RPMI7951 (cell line): Measurements from ENCODE around the gene RFK. TPM values are rescaled to one million over a fixed set of nuclear protein-coding genes. Genes with fewer than 3 reads are reported as not detected.

Source experiments
- DNase-seq: peaks from one replicate; pipeline ENCODE4 v3.0.0-alpha.2; 2012; ENCODE audit warnings: low read depth
- total RNA-seq: library from RNA; depleted of rRNA; stranded (reverse); fragments of >200 nt; shearing (Covaris generic); gene quantifications from 2 replicates; pipeline ENCODE4 v1.2.3, GENCODE V29; 2014

RFK gene
- total RNA-seq, 1 experiment from 2014 or later: 22.7 TPM

- no peak for DNase-seq
These were observed 18.4 kb upstream of the RFK start for GRCh38 chr9:76412638-76413037.

GRCh38 chr9:76405868-76406267 is 11.6 kb upstream of the RFK start:
- DNase-seq: no peak

GRCh38 chr9:76405340-76405739 is 11.1 kb upstream of the RFK start:
- DNase-seq: no peak

- no peak for DNase-seq
These were observed 10.2 kb upstream of the RFK start for GRCh38 chr9:76404401-76404800.

GRCh38 chr9:76403352-76403751 is 9.1 kb upstream of the RFK start:
- peak; percentile 76 for DNase-seq

- no peak for DNase-seq
These were observed 7.5 kb upstream of the RFK start for GRCh38 chr9:76401580-76402354.

- no peak for DNase-seq
These were observed 7.0 kb upstream of the RFK start for GRCh38 chr9:76401176-76401575.

- DNase-seq: no peak
These were observed 6.4 kb upstream of the RFK start for GRCh38 chr9:76400534-76401096.

GRCh38 chr9:76399856-76400255 is 5.6 kb upstream of the RFK start:
- DNase-seq: no peak

- DNase-seq: no peak
These were observed 2.4 kb upstream of the RFK start for GRCh38 chr9:76396597-76396996.

- no peak for DNase-seq
These were observed 1.9 kb upstream of the RFK start for GRCh38 chr9:76396144-76396543.

GRCh38 chr9:76395381-76395780 is 1.2 kb upstream of the RFK start:
- no peak for DNase-seq

- peak; percentile 56 for DNase-seq
These were observed 680 bp upstream of the RFK start for GRCh38 chr9:76394960-76395252.

GRCh38 chr9:76390656-76391055 is 3.6 kb downstream of the RFK start:
- DNase-seq: no peak

- DNase-seq: peak; percentile 53
These were observed 14.7 kb downstream of the RFK start for GRCh38 chr9:76379494-76379893.

GRCh38 chr9:76378367-76379073 is 15.7 kb downstream of the RFK start:
- no peak for DNase-seq

GRCh38 chr9:76377791-76378190 is 16.4 kb downstream of the RFK start:
- no peak for DNase-seq

GRCh38 chr9:76374783-76375559 is 19.3 kb downstream of the RFK start:
- peak; percentile 42 for DNase-seq

- no peak for DNase-seq
These were observed 20.3 kb downstream of the RFK start for GRCh38 chr9:76373784-76374474.

GRCh38 chr9:76373173-76373783 is 20.9 kb downstream of the RFK start:
- no peak for DNase-seq

- DNase-seq: no peak
These were observed 21.9 kb downstream of the RFK start for GRCh38 chr9:76372336-76372735.
